Mucosa of rectum (tissue), 2 donors: ENCODE data around the gene TMEM50B.

Source experiments
- H3K27ac ChIP-seq, 2 donors: one replicate each; pipeline ENCODE4 v1.7.0; 2013; ENCODE audit warnings: inconsistent platforms in 2 of 2, low read depth in 2 of 2, low read length in 2 of 2
- H3K27me3 ChIP-seq, 2 donors: one replicate each; pipeline ENCODE4 v1.7.0; 2013; ENCODE audit warnings: low read length in 2 of 2; ENCODE audit not compliant: control insufficient read depth in 2 of 2, insufficient read depth in 2 of 2
- H3K36me3 ChIP-seq, 2 donors: one replicate each; pipeline ENCODE4 v1.7.0; 2013; ENCODE audit warnings: low read length in 2 of 2; ENCODE audit not compliant: control insufficient read depth in 2 of 2, insufficient read depth in 2 of 2
- H3K4me1 ChIP-seq, 2 donors: one replicate each; pipeline ENCODE4 v1.7.0; 2013; ENCODE audit warnings: low read length in 2 of 2, mild to moderate bottlenecking in 1 of 2; ENCODE audit not compliant: control insufficient read depth in 2 of 2, insufficient read depth in 2 of 2
- H3K4me3 ChIP-seq, 2 donors: one replicate each; pipeline ENCODE4 v1.7.0; 2013; ENCODE audit warnings: low read length in 2 of 2
- H3K9ac ChIP-seq, 2 donors: one replicate each; pipeline ENCODE4 v1.7.0; 2013; ENCODE audit warnings: low read length in 2 of 2, low read depth in 1 of 2, mild to moderate bottlenecking in 1 of 2
- H3K9me3 ChIP-seq, 2 donors: one replicate each; pipeline ENCODE4 v1.7.0; 2013; ENCODE audit warnings: low read length in 2 of 2; ENCODE audit not compliant: control insufficient read depth in 2 of 2
- donor health status: healthy.
- donor health status: Normal muscosa, but diverticular disease.

TMEM50B gene

GRCh38 chr21:33433001-33433400, 46.8 kb downstream of the TMEM50B start:
- Histone ChIP-seq H3K27me3 (no peaks in the 10 kb centered on the region), H3K36me3 (peaks cover 61 to 76% of the 10 kb centered on the region in 2 donors), H3K4me1 (peaks cover 0 to 9% of the 10 kb centered on the region in 2 donors), H3K9ac (no peak overlapping the region), H3K4me3 (no peak overlapping the region), H3K27ac (peak overlapping the region; percentile 39 to 58), H3K9me3 (no peaks in the 10 kb centered on the region)

GRCh38 chr21:33432496-33432895, 47.3 kb downstream of the TMEM50B start:
- no peaks in the 10 kb centered on the region for H3K9me3 ChIP-seq
- H3K4me3 ChIP-seq = no peak overlapping the region
- peaks cover 0 to 9% of the 10 kb centered on the region in 2 donors for H3K4me1 ChIP-seq
- H3K9ac ChIP-seq = no peak overlapping the region
- no peaks in the 10 kb centered on the region for H3K27me3 ChIP-seq
- H3K36me3 ChIP-seq = peaks cover 62 to 76% of the 10 kb centered on the region in 2 donors
- no peak overlapping the region for H3K27ac ChIP-seq

GRCh38 chr21:33430858-33431257, 48.9 kb downstream of the TMEM50B start:
- H3K4me3 ChIP-seq = no peak overlapping the region
- H3K27ac ChIP-seq = no peak overlapping the region
- H3K9me3 ChIP-seq = no peaks in the 10 kb centered on the region
- H3K4me1 ChIP-seq = peaks cover 0 to 9% of the 10 kb centered on the region in 2 donors
- no peaks in the 10 kb centered on the region for H3K27me3 ChIP-seq
- H3K36me3 ChIP-seq = peaks cover 64 to 76% of the 10 kb centered on the region in 2 donors
- H3K9ac ChIP-seq = no peak overlapping the region

GRCh38 chr21:33428669-33429068, 51.1 kb downstream of the TMEM50B start:
- no peak overlapping the region for H3K27ac ChIP-seq
- H3K9ac ChIP-seq = no peak overlapping the region
- no peaks in the 10 kb centered on the region for H3K4me1 ChIP-seq
- no peak overlapping the region for H3K4me3 ChIP-seq
- no peaks in the 10 kb centered on the region for H3K27me3 ChIP-seq
- no peaks in the 10 kb centered on the region for H3K9me3 ChIP-seq
- peaks cover 64 to 81% of the 10 kb centered on the region in 2 donors for H3K36me3 ChIP-seq

- H3K9me3 ChIP-seq = no peaks in the 10 kb centered on the region
- no peaks in the 10 kb centered on the region for H3K4me1 ChIP-seq
Measured at GRCh38 chr21:33427051-33427450, 52.7 kb downstream of the TMEM50B start.

GRCh38 chr21:33425825-33426224, 53.9 kb downstream of the TMEM50B start:
- Histone ChIP-seq H3K4me1 (no peaks in the 10 kb centered on the region), H3K4me3 (no peak overlapping the region), H3K27ac (no peak overlapping the region), H3K36me3 (peaks cover 57 to 67% of the 10 kb centered on the region in 2 donors), H3K27me3 (no peaks in the 10 kb centered on the region), H3K9me3 (no peaks in the 10 kb centered on the region), H3K9ac (no peak overlapping the region)

More at GRCh38 chr21:33427051-33427450, 52.7 kb downstream of the TMEM50B start:
- Histone ChIP-seq H3K36me3 (peaks cover 54 to 69% of the 10 kb centered on the region in 2 donors), H3K27ac (no peak overlapping the region), H3K9ac (no peak overlapping the region), H3K4me3 (no peak overlapping the region), H3K27me3 (no peaks in the 10 kb centered on the region)

- no peaks in the 10 kb centered on the region for H3K4me1 ChIP-seq
- no peak overlapping the region for H3K27ac ChIP-seq
- no peak overlapping the region for H3K4me3 ChIP-seq
- no peak overlapping the region for H3K9ac ChIP-seq
- H3K36me3 ChIP-seq = peaks cover 49 to 60% of the 10 kb centered on the region in 2 donors
- no peaks in the 10 kb centered on the region for H3K27me3 ChIP-seq
- H3K9me3 ChIP-seq = no peaks in the 10 kb centered on the region
Measured at GRCh38 chr21:33424214-33424613, 55.6 kb downstream of the TMEM50B start.

- Histone ChIP-seq H3K27ac (no peak overlapping the region), H3K36me3 (peaks cover 28 to 45% of the 10 kb centered on the region in 2 donors), H3K4me3 (no peak overlapping the region), H3K9ac (no peak overlapping the region), H3K4me1 (no peaks in the 10 kb centered on the region), H3K9me3 (no peaks in the 10 kb centered on the region), H3K27me3 (no peaks in the 10 kb centered on the region)
Measured at GRCh38 chr21:33421713-33422393, 57.9 kb downstream of the TMEM50B start.

- Histone ChIP-seq H3K4me1 (no peaks in the 10 kb centered on the region), H3K36me3 (peaks cover 22 to 31% of the 10 kb centered on the region in 2 donors), H3K4me3 (no peak overlapping the region), H3K27ac (no peak overlapping the region), H3K27me3 (no peaks in the 10 kb centered on the region), H3K9ac (no peak overlapping the region), H3K9me3 (no peaks in the 10 kb centered on the region)
Measured at GRCh38 chr21:33419538-33420123, 60.1 kb downstream of the TMEM50B start.

- H3K36me3 ChIP-seq = peaks cover 19 to 27% of the 10 kb centered on the region in 2 donors
Measured at GRCh38 chr21:33418691-33419090, 61.1 kb downstream of the TMEM50B start.

More at GRCh38 chr21:33418691-33419090, 61.1 kb downstream of the TMEM50B start:
- Histone ChIP-seq H3K27ac (peak overlapping the region in 1 of 2 donors; percentile 15), H3K4me3 (no peak overlapping the region), H3K27me3 (no peaks in the 10 kb centered on the region), H3K9ac (no peak overlapping the region), H3K4me1 (peaks cover 0 to 4% of the 10 kb centered on the region in 2 donors), H3K9me3 (no peaks in the 10 kb centered on the region)
